Measurements from ENCODE around the gene JAK2.

DNA sequence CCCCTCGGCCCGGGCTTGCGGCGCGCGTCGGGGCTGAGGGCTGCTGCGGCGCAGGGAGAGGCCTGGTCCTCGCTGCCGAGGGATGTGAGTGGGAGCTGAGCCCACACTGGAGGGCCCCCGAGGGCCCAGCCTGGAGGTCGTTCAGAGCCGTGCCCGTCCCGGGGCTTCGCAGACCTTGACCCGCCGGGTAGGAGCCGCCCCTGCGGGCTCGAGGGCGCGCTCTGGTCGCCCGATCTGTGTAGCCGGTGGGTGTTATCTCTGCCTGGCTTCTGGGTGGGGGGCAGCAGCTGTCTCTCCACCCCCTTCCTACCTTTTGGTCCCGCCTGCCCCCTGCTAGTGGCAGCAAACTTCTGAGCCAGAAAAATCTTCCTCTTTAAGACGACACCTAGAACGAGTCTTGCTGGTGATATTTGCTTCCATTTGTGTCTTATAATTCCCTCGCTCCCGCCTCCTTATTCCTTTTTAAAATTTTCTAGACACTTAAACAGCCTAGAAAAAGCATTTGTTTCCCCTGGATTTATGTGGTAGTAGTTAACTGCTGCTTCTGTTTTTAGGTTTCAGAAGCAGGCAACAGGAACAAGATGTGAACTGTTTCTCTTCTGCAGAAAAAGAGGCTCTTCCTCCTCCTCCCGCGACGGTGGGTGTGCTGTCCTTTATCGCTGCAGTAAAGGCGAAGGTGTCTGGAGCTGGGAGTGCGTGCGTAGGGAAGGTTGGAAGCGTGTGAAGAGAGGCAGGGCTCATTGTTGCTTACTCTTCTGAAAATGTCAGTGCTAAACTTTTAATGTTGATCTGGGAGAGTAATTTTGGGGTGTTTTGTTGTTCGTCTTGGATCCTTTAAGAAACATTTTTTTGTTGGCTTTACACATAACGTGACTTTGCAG lies 554 bp downstream of the JAK2 start:
- TF ChIP-seq, protein P1, sequence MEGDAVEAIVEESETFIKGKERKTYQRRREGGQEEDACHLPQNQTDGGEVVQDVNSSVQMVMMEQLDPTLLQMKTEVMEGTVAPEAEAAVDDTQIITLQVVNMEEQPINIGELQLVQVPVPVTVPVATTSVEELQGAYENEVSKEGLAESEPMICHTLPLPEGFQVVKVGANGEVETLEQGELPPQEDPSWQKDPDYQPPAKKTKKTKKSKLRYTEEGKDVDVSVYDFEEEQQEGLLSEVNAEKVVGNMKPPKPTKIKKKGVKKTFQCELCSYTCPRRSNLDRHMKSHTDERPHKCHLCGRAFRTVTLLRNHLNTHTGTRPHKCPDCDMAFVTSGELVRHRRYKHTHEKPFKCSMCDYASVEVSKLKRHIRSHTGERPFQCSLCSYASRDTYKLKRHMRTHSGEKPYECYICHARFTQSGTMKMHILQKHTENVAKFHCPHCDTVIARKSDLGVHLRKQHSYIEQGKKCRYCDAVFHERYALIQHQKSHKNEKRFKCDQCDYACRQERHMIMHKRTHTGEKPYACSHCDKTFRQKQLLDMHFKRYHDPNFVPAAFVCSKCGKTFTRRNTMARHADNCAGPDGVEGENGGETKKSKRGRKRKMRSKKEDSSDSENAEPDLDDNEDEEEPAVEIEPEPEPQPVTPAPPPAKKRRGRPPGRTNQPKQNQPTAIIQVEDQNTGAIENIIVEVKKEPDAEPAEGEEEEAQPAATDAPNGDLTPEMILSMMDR (conservative IDR thresholded peaks at IDR 0.05; ENCODE audit: low read depth, low read length): no peak
- no peak for TF ChIP-seq EZH2 (IDR thresholded peaks at IDR 0.05; ENCODE audit: borderline replicate concordance, low read depth, low read length, poor library complexity, severe bottlenecking)

Measured in A673 (cell line).